Neuronal stem cell (in vitro differentiated cells): ENCODE measurements around the gene PDGFC.

Source experiments
- DNase-seq: peaks from one replicate; pipeline ENCODE4 v3.0.0-alpha.2; 2013; ENCODE audit warnings: low spot score
- H2AFZ ChIP-seq: one replicate; pipeline ENCODE4 v1.6.1; 2013; ENCODE audit warnings: mild to moderate bottlenecking, low read length, inconsistent platforms
- H2AK5ac ChIP-seq: 2 replicates; pipeline ENCODE4 v1.6.1; 2013; ENCODE audit warnings: low read depth, mild to moderate bottlenecking, inconsistent platforms, low read length, moderate library complexity, mixed read lengths
- H2BK120ac ChIP-seq: 2 replicates; pipeline ENCODE4 v1.6.1; 2013; ENCODE audit warnings: low read depth, mild to moderate bottlenecking, inconsistent platforms, low read length, moderate library complexity, mixed read lengths
- H2BK12ac ChIP-seq: one replicate; pipeline ENCODE4 v1.6.1; 2013; ENCODE audit warnings: low read length, inconsistent platforms
- H2BK15ac ChIP-seq: 2 replicates; pipeline ENCODE4 v1.6.1; 2013; ENCODE audit warnings: mild to moderate bottlenecking, low read length, inconsistent platforms, mixed read lengths
- H2BK5ac ChIP-seq: one replicate; pipeline ENCODE4 v1.6.1; 2013; ENCODE audit warnings: inconsistent platforms, mild to moderate bottlenecking, low read length, moderate library complexity
- H3K14ac ChIP-seq: one replicate; pipeline ENCODE4 v1.6.1; 2013; ENCODE audit warnings: low read length, inconsistent platforms
- H3K18ac ChIP-seq: 2 replicates; pipeline ENCODE4 v1.6.1; 2013; ENCODE audit warnings: low read length, inconsistent platforms
- H3K23ac ChIP-seq: 2 replicates; pipeline ENCODE4 v1.6.1; 2013; ENCODE audit warnings: low read depth, mild to moderate bottlenecking, mixed read lengths, low read length, inconsistent platforms; ENCODE audit not compliant: poor library complexity
- H3K27ac ChIP-seq: replicated peaks from 3 replicates; pipeline ENCODE4 v1.5.1; 2013; ENCODE audit warnings: low read length, inconsistent platforms
- H3K27me3 ChIP-seq, 3 experiments: 2 replicates each; pipeline ENCODE4 v1.6.1; 2013; ENCODE audit warnings: low read length in 3 of 3, mild to moderate bottlenecking in 2 of 3, inconsistent platforms in 1 of 3, low read depth in 1 of 3, mixed read lengths in 1 of 3, moderate library complexity in 1 of 3; ENCODE audit not compliant: control insufficient read depth in 3 of 3, insufficient read depth in 3 of 3
- H3K36me3 ChIP-seq, 2 donors: replicated peaks in 1 of 2; 2 replicates each; pipeline ENCODE4 v1.6.1; 2013; ENCODE audit warnings: low read length in 2 of 2; ENCODE audit not compliant: control insufficient read depth in 2 of 2, insufficient read depth in 2 of 2
- H3K4ac ChIP-seq: 2 replicates; pipeline ENCODE4 v1.6.1; 2013; ENCODE audit warnings: inconsistent platforms, mild to moderate bottlenecking, low read length, moderate library complexity
- H3K4me1 ChIP-seq, 2 donors: 1 replicate in 1 of 2; 2 replicates in 1 of 2; pipeline ENCODE4 v1.6.1; 2013; ENCODE audit warnings: low read length in 2 of 2, low read depth in 1 of 2; ENCODE audit not compliant: control insufficient read depth in 2 of 2, insufficient read depth in 1 of 2
- H3K4me2 ChIP-seq: one replicate; pipeline ENCODE4 v1.6.1; 2013; ENCODE audit warnings: mild to moderate bottlenecking, low read length, inconsistent platforms; ENCODE audit not compliant: insufficient read depth, poor library complexity, severe bottlenecking
- H3K4me3 ChIP-seq, 2 donors: 2 replicates each; pipeline ENCODE4 v1.5.1; 2013; ENCODE audit warnings: low read length in 2 of 2, mild to moderate bottlenecking in 2 of 2, inconsistent platforms in 1 of 2, moderate library complexity in 1 of 2
- H3K79me1 ChIP-seq: one replicate; pipeline ENCODE4 v1.6.1; 2013; ENCODE audit warnings: low read depth, mild to moderate bottlenecking, inconsistent platforms, low read length, moderate library complexity
- H3K9ac ChIP-seq: one replicate; pipeline ENCODE4 v1.6.1; 2013; ENCODE audit warnings: mild to moderate bottlenecking, low read depth, low read length, inconsistent platforms; ENCODE audit not compliant: poor library complexity
- H3K9me3 ChIP-seq, 2 donors: replicated peaks in 1 of 2; 2 replicates each; pipeline versions ENCODE3 to v1.6.1; 2013; ENCODE audit warnings: low read length in 2 of 2, mild to moderate bottlenecking in 2 of 2, inconsistent platforms in 1 of 2, low read depth in 1 of 2, mixed read lengths in 1 of 2, moderate library complexity in 1 of 2; ENCODE audit not compliant: control insufficient read depth in 2 of 2, insufficient read depth in 1 of 2
- H4K8ac ChIP-seq: one replicate; pipeline ENCODE4 v1.6.1; 2013; ENCODE audit warnings: low read depth, mild to moderate bottlenecking, inconsistent platforms, low read length, moderate library complexity
- H4K91ac ChIP-seq: one replicate; pipeline ENCODE4 v1.6.1; 2013; ENCODE audit warnings: low read length, low read depth, mild to moderate bottlenecking, inconsistent platforms; ENCODE audit not compliant: poor library complexity
- WGBS, 2 donors: extraction: QIAGEN DNeasy Blood & Tissue Kit; methylation state at CpG; one replicate each; pipeline ENCODE4 v1.1.7; 2013; ENCODE audit warnings: missing lambda C conversion rate in 2 of 2, mixed read lengths in 1 of 2; ENCODE audit not compliant: insufficient read length in 2 of 2, insufficient replicate concordance in 1 of 2; ENCODE audit errors: extremely low coverage in 2 of 2; 5-methylcytosine and 5-hydroxymethylcytosine counted together

PDGFC gene

GRCh38 chr4:156825074-156825473, 146.5 kb downstream of the PDGFC start:
- Histone ChIP-seq H3K79me1 (no peaks in the 10 kb centered on the region), H3K18ac (no peak overlapping the region), H3K4me2 (no peak overlapping the region), H3K36me3 (no peaks in the 10 kb centered on the region), H2AK5ac (no peak overlapping the region), H3K23ac (no peak overlapping the region), H3K27me3 (no peaks in the 10 kb centered on the region), H3K4me1 (no peaks in the 10 kb centered on the region), H2BK15ac (no peak overlapping the region), H3K9me3 (no peaks in the 10 kb centered on the region), H2BK120ac (no peak overlapping the region), H3K4me3 (no peak overlapping the region), H2BK12ac (no peak overlapping the region), H3K14ac (no peak overlapping the region), H2BK5ac (no peak overlapping the region), H3K4ac (no peak overlapping the region), H2AFZ (no peak overlapping the region), H4K91ac (no peak overlapping the region), H4K8ac (no peak overlapping the region), H3K27ac (no peak overlapping the region), H3K9ac (no peak overlapping the region)
- WGBS, 2 donors = no CpG with 5 or more reads among the region's 4 CpGs
- DNase-seq = no peak

GRCh38 chr4:156824451-156825060, 147.0 kb downstream of the PDGFC start:
- H3K23ac ChIP-seq = no peak overlapping the region
- no peak overlapping the region for H3K4ac ChIP-seq
- H3K9me3 ChIP-seq = no peaks in the 10 kb centered on the region
- H3K4me2 ChIP-seq = no peak overlapping the region
- H3K27me3 ChIP-seq = no peaks in the 10 kb centered on the region
- no peak overlapping the region for H2BK120ac ChIP-seq
- no peak overlapping the region for H2BK5ac ChIP-seq
- H4K8ac ChIP-seq = no peak overlapping the region
- no peak overlapping the region for H3K14ac ChIP-seq
- no peaks in the 10 kb centered on the region for H3K36me3 ChIP-seq
- no peak overlapping the region for H2BK12ac ChIP-seq
- no peak overlapping the region for H3K27ac ChIP-seq
- no peak overlapping the region for H2BK15ac ChIP-seq
- no CpG with 5 or more reads among the region's 2 CpGs for WGBS, 2 donors
- no peak overlapping the region for H3K4me3 ChIP-seq
- no peaks in the 10 kb centered on the region for H3K4me1 ChIP-seq
- no peak for DNase-seq
- no peak overlapping the region for H3K18ac ChIP-seq
- H4K91ac ChIP-seq = no peak overlapping the region
- H3K79me1 ChIP-seq = no peaks in the 10 kb centered on the region
- no peak overlapping the region for H2AFZ ChIP-seq
- H2AK5ac ChIP-seq = no peak overlapping the region
- H3K9ac ChIP-seq = no peak overlapping the region

GRCh38 chr4:156820931-156821330, 150.7 kb downstream of the PDGFC start:
- H2BK5ac ChIP-seq = no peak overlapping the region
- peaks cover 0 to 2% of the 10 kb centered on the region in 2 donors for H3K4me1 ChIP-seq
- H3K4me2 ChIP-seq = no peak overlapping the region
- no peak overlapping the region for H3K4ac ChIP-seq
- no peak overlapping the region for H2BK120ac ChIP-seq
- no peak for DNase-seq
- WGBS, 2 donors = no CpG with 5 or more reads among the region's 3 CpGs
- H3K27me3 ChIP-seq = no peaks in the 10 kb centered on the region
- no peak overlapping the region for H2BK12ac ChIP-seq
- no peak overlapping the region for H3K14ac ChIP-seq
- no peaks in the 10 kb centered on the region for H3K36me3 ChIP-seq
- H2BK15ac ChIP-seq = no peak overlapping the region
- H2AFZ ChIP-seq = no peak overlapping the region
- no peak overlapping the region for H4K91ac ChIP-seq
- no peaks in the 10 kb centered on the region for H3K79me1 ChIP-seq
- H3K4me3 ChIP-seq = no peak overlapping the region
- no peak overlapping the region for H4K8ac ChIP-seq
- no peak overlapping the region for H3K18ac ChIP-seq
- no peaks in the 10 kb centered on the region for H3K9me3 ChIP-seq
- no peak overlapping the region for H3K27ac ChIP-seq
- H2AK5ac ChIP-seq = no peak overlapping the region
- no peak overlapping the region for H3K9ac ChIP-seq
- H3K23ac ChIP-seq = no peak overlapping the region

- no peak overlapping the region for H3K27ac ChIP-seq
- DNase-seq = no peak
- H4K8ac ChIP-seq = no peak overlapping the region
- H3K36me3 ChIP-seq = no peaks in the 10 kb centered on the region
- no peak overlapping the region for H2AK5ac ChIP-seq
- H3K4ac ChIP-seq = no peak overlapping the region
- H3K4me3 ChIP-seq = no peak overlapping the region
- H3K4me1 ChIP-seq = peaks cover under 1 to 10% of the 10 kb centered on the region in 2 donors
- H4K91ac ChIP-seq = no peak overlapping the region
- H2BK12ac ChIP-seq = no peak overlapping the region
- no peaks in the 10 kb centered on the region for H3K27me3 ChIP-seq
- no CpG with 5 or more reads among the region's 2 CpGs for WGBS, 2 donors
- H3K23ac ChIP-seq = no peak overlapping the region
- no peak overlapping the region for H2BK15ac ChIP-seq
- H3K18ac ChIP-seq = no peak overlapping the region
- no peak overlapping the region for H2AFZ ChIP-seq
- H3K79me1 ChIP-seq = no peaks in the 10 kb centered on the region
- H2BK5ac ChIP-seq = no peak overlapping the region
- no peak overlapping the region for H3K9ac ChIP-seq
- H3K4me2 ChIP-seq = no peak overlapping the region
- no peak overlapping the region for H2BK120ac ChIP-seq
- H3K14ac ChIP-seq = no peak overlapping the region
- H3K9me3 ChIP-seq = no peaks in the 10 kb centered on the region
These were observed 155.2 kb downstream of the PDGFC start for GRCh38 chr4:156816360-156816755.
